Breast epithelium (tissue), 3 donors: ENCODE results near the gene CCDC57.

Source experiments
- CTCF ChIP-seq, 3 donors: fragments of 450-650 bp; IDR thresholded peaks; one replicate each; pipeline ENCODE4 v1.5.1; 2016 to 2017; ENCODE audit warnings: antibody characterized with exemption in 3 of 3, mild to moderate bottlenecking in 3 of 3, moderate library complexity in 3 of 3
- POLR2A ChIP-seq: fragments of 450-650 bp; IDR thresholded peaks from one replicate; pipeline ENCODE4 v1.6.1; 2016; ENCODE audit warnings: antibody characterized with exemption, mild to moderate bottlenecking, moderate library complexity

DNA sequence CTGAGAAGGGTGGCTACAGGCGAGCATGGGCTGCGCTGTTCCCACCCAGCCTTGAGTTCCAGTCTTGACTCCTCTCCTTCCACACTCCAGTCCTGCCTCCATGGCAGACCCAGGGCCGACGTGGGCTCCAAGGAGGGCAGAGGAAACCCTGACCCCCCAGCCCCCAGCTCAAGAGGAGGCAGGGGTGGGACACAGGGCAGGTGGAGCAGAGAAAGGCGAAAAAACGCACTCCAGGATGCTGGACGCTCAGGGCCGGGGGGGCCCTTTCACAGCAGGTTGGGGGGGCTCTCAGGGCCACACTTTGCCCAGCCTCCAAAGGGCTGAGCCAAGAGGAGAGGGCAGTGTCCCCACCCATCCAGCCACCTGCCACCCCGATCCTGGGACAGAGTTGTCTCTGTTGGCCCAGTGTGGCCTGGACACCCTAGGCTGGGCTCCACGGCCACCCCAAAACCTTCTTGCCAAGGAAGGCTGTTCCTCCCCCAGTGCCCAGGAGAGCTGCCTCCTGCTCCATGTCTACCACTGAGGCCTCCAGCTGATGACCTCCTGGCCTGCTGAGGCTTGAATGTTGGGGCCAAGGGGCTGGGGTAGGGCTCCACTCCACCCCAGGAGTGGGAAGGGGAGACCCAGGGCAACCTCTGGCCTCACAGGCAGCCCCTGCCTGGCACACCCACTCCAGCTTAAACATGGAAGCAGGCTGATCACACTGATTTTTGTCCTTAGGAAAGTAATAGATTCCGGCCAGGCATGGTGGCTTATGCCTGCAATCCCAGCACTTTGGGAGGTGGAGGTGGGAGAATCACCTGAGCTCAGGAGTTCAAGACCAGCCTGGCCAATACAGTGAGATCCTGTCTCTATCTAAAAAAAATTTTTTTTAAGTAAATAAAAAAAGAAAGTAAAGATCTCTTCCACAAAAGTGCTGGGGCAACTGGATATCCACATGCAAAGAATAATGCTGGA lies 7.4 kb upstream of the CCDC57 start:
- TF ChIP-seq CTCF (IDR thresholded peaks at IDR 0.05), result no peak
- TF ChIP-seq POLR2A, result no peak
